ENCODE results near the gene KYAT1. TPM values are rescaled to one million over a fixed set of nuclear protein-coding genes. Genes with fewer than 3 reads are reported as not detected.
A peak's percentile ranks its signal among the peaks of the same experiment; 100 is the strongest.

KYAT1 gene
- total RNA-seq, 1 donor from 2014 or later: 10.1 TPM

- FAIRE-seq (no peak), DNase-seq (ENCODE audit: low read depth) (no peak)
- Mint-ChIP-seq H3K27me3 (ENCODE audit: low read depth, unreplicated experiment) (no peaks in the 10 kb centered on the region), H3K4me1 (ENCODE audit: low read depth, unreplicated experiment) (peaks cover 29% of the 10 kb centered on the region), H3K36me3 (ENCODE audit: low read depth, unreplicated experiment) (peaks cover 21% of the 10 kb centered on the region), H3K27ac (ENCODE audit: unreplicated experiment) (peak overlapping the region; percentile 58), H3K9me3 (ENCODE audit: unreplicated experiment) (no peaks in the 10 kb centered on the region), H3K4me3 (ENCODE audit: unreplicated experiment) (no peak overlapping the region)
- H3K9me3 ChIP-seq (ENCODE audit: insufficient read depth, low read depth, low read length): no peaks in the 10 kb centered on the region
- peaks cover 28% of the 10 kb centered on the region for H3K4me1 ChIP-seq (ENCODE audit: insufficient read depth, low read length)
- H3K36me3 ChIP-seq (ENCODE audit: insufficient read depth, low read length): peaks cover 8% of the 10 kb centered on the region
- no peak overlapping the region for H3K4me2 ChIP-seq (ENCODE audit: low read length)
- H3K27ac ChIP-seq (ENCODE audit: low read depth, low read length): no peak overlapping the region
- H3K9ac ChIP-seq (ENCODE audit: low read length): no peak overlapping the region
- H4K20me1 ChIP-seq (ENCODE audit: insufficient read depth, low read length): peaks cover 7% of the 10 kb centered on the region
- TF ChIP-seq CTCF (IDR thresholded peaks at IDR 0.05; ENCODE audit: insufficient read depth, low read depth, low read length) (no peak), EZH2 (IDR thresholded peaks at IDR 0.05; ENCODE audit: insufficient read depth, low read length) (no peak)
- no peaks in the 10 kb centered on the region for H3K27me3 ChIP-seq (ENCODE audit: insufficient read depth, low read length)
- no peak overlapping the region for H2AFZ ChIP-seq (ENCODE audit: low read depth, low read length)
- H3K4me3 ChIP-seq (ENCODE audit: insufficient read depth, low read depth, low read length): no peak overlapping the region
- H3K79me2 ChIP-seq (ENCODE audit: insufficient read depth, low read length): peaks cover 46% of the 10 kb centered on the region
These were observed 32.4 kb upstream of the KYAT1 start for GRCh38 chr9:128913995-128914772.

- no peaks in the 10 kb centered on the region for H3K27me3 Mint-ChIP-seq (ENCODE audit: low read depth, unreplicated experiment)
- Histone ChIP-seq H3K4me2 (ENCODE audit: low read length) (peak overlapping the region; percentile 78), H3K4me3 (ENCODE audit: insufficient read depth, low read depth, low read length) (peak overlapping the region; percentile 19), H3K27ac (ENCODE audit: low read depth, low read length) (peak overlapping the region; percentile 83), H4K20me1 (ENCODE audit: insufficient read depth, low read length) (peaks cover 11% of the 10 kb centered on the region), H3K9me3 (ENCODE audit: insufficient read depth, low read depth, low read length) (no peaks in the 10 kb centered on the region), H3K9ac (ENCODE audit: low read length) (peak overlapping the region; percentile 34), H3K79me2 (ENCODE audit: insufficient read depth, low read length) (peaks cover 55% of the 10 kb centered on the region), H2AFZ (ENCODE audit: low read depth, low read length) (no peak overlapping the region), H3K4me1 (ENCODE audit: insufficient read depth, low read length) (peaks cover 28% of the 10 kb centered on the region), H3K27me3 (ENCODE audit: insufficient read depth, low read length) (no peaks in the 10 kb centered on the region), H3K36me3 (ENCODE audit: insufficient read depth, low read length) (peaks cover 17% of the 10 kb centered on the region)
- H3K9me3 Mint-ChIP-seq (ENCODE audit: unreplicated experiment): no peaks in the 10 kb centered on the region
- H3K4me1 Mint-ChIP-seq (ENCODE audit: low read depth, unreplicated experiment): peaks cover 29% of the 10 kb centered on the region
- H3K4me3 Mint-ChIP-seq (ENCODE audit: unreplicated experiment): peak overlapping the region; percentile 9
- H3K36me3 Mint-ChIP-seq (ENCODE audit: low read depth, unreplicated experiment): peaks cover 27% of the 10 kb centered on the region
- TF ChIP-seq CTCF (IDR thresholded peaks at IDR 0.05; ENCODE audit: insufficient read depth, low read depth, low read length) (no peak), EZH2 (IDR thresholded peaks at IDR 0.05; ENCODE audit: insufficient read depth, low read length) (no peak)
- DNase-seq (ENCODE audit: low read depth) (no peak), FAIRE-seq (no peak)
- peak overlapping the region; percentile 83 for H3K27ac Mint-ChIP-seq (ENCODE audit: unreplicated experiment)
These were observed 31.5 kb upstream of the KYAT1 start for GRCh38 chr9:128913048-128913900.
